Endodermal cell (in vitro differentiated cells): Measurements from ENCODE around the gene PCBD1. TPM values are rescaled to one million over a fixed set of nuclear protein-coding genes. Genes with fewer than 3 reads are reported as not detected.

ENCODE experiments used
- DNase-seq: peaks from one replicate; pipeline ENCODE4 v3.0.0-alpha.2; 2017
- H3K27ac ChIP-seq: 2 replicates; pipeline ENCODE4 v1.5.1; 2013; ENCODE audit warnings: mild to moderate bottlenecking, low read depth, low read length, moderate library complexity
- H3K27me3 ChIP-seq: 2 replicates; pipeline ENCODE4 v1.6.1; 2013; ENCODE audit warnings: mild to moderate bottlenecking, low read length, moderate library complexity; ENCODE audit not compliant: insufficient read depth, control insufficient read depth, poor library complexity, severe bottlenecking
- H3K36me3 ChIP-seq: 2 replicates; pipeline ENCODE4 v1.7.0; 2013; ENCODE audit warnings: mild to moderate bottlenecking, low read length, moderate library complexity; ENCODE audit not compliant: control insufficient read depth, insufficient read depth
- H3K4me1 ChIP-seq: one replicate; pipeline ENCODE4 v1.7.0; 2013; ENCODE audit warnings: low read length; ENCODE audit not compliant: control insufficient read depth, insufficient read depth
- H3K4me3 ChIP-seq: 2 replicates; pipeline ENCODE4 v1.5.1; 2013; ENCODE audit warnings: mild to moderate bottlenecking, low read length, moderate library complexity
- H3K9ac ChIP-seq: 2 replicates; pipeline ENCODE4 v1.6.1; 2013; ENCODE audit warnings: mild to moderate bottlenecking, low read length, moderate library complexity; ENCODE audit not compliant: poor library complexity, severe bottlenecking; ENCODE audit errors: extremely low read depth
- H3K9me3 ChIP-seq: 2 replicates; pipeline ENCODE4 v1.6.1; 2013; ENCODE audit warnings: mild to moderate bottlenecking, low read length, moderate library complexity; ENCODE audit not compliant: control insufficient read depth
- H3K27ac Mint-ChIP-seq: 2 replicates; pipeline ENCODE4 v1.8.0; 2020; ENCODE audit warnings: mixed read lengths
- H3K27me3 Mint-ChIP-seq: 2 replicates; pipeline ENCODE4 v1.8.0; 2021; ENCODE audit warnings: mild to moderate bottlenecking, mixed read lengths; ENCODE audit not compliant: insufficient read depth
- H3K36me3 Mint-ChIP-seq: 2 replicates; pipeline ENCODE4 v1.8.0; 2020; ENCODE audit warnings: low read depth, mixed read lengths
- H3K4me1 Mint-ChIP-seq: 2 replicates; pipeline ENCODE4 v1.8.0; 2020; ENCODE audit warnings: mixed read lengths
- H3K4me3 Mint-ChIP-seq: 2 replicates; pipeline ENCODE4 v1.8.0; 2020; ENCODE audit warnings: mild to moderate bottlenecking, moderate library complexity, mixed read lengths
- H3K9me3 Mint-ChIP-seq: 2 replicates; pipeline ENCODE4 v1.8.0; 2020; ENCODE audit warnings: mild to moderate bottlenecking, mixed read lengths
- CTCF ChIP-seq: fragments of 200-600 bp; sonication (generic); conservative IDR thresholded peaks from 2 replicates; pipeline ENCODE4 v1.5.0; 2021; ENCODE audit warnings: antibody characterized with exemption, mild to moderate bottlenecking
- WGBS, 2 experiments: methylation state at CpG; one replicate each; pipeline versions ENCODE4 v1.1.5 to v1.1.7; 2013; ENCODE audit warnings: missing lambda C conversion rate in 2 of 2, mixed read lengths in 1 of 2; ENCODE audit not compliant: insufficient coverage in 1 of 2, insufficient read length in 1 of 2; 5-methylcytosine and 5-hydroxymethylcytosine counted together
- total RNA-seq, 2 donors: library from RNA; stranded (reverse); fragmentation: NEBNext Ultra II Directional in 1 of 2; extraction: Animal tissue kit (Norgen Biotek cat#: 25700) in 1 of 2; gene quantifications; 2 replicates in 1 of 2; 3 replicates in 1 of 2; pipeline ENCODE4 v1.2.1, GENCODE V29; 2021

The PCBD1 gene
- total RNA-seq, 2 donors from 2014 or later = 168 to 183 TPM

- peaks cover 10% of the 10 kb centered on the region for H3K4me1 ChIP-seq
- Mint-ChIP-seq H3K4me3 (no peak overlapping the region), H3K27ac (no peak overlapping the region)
These were observed 2.9 kb downstream of the PCBD1 start for GRCh38 chr10:70885481-70885880.

GRCh38 chr10:70884741-70885140, 3.6 kb downstream of the PCBD1 start:
- DNase-seq = no peak
- H3K27ac Mint-ChIP-seq = no peak overlapping the region
- WGBS, 2 experiments = 97 to 100% methylated on average over 1 of the region's 1 CpG
- no peaks in the 10 kb centered on the region for H3K27me3 Mint-ChIP-seq
- no peak overlapping the region for H3K4me3 Mint-ChIP-seq
- Histone ChIP-seq H3K4me1 (peaks cover 10% of the 10 kb centered on the region), H3K4me3 (no peak overlapping the region), H3K27me3 (no peaks in the 10 kb centered on the region), H3K9me3 (no peaks in the 10 kb centered on the region), H3K27ac (no peak overlapping the region), H3K9ac (no peak overlapping the region), H3K36me3 (peaks cover 66% of the 10 kb centered on the region)
- peaks cover 20% of the 10 kb centered on the region for H3K4me1 Mint-ChIP-seq
- no peaks in the 10 kb centered on the region for H3K9me3 Mint-ChIP-seq
- TF ChIP-seq CTCF = no peak
- peaks cover 50% of the 10 kb centered on the region for H3K36me3 Mint-ChIP-seq

More at GRCh38 chr10:70885481-70885880, 2.9 kb downstream of the PCBD1 start:
- Histone ChIP-seq H3K27me3 (no peaks in the 10 kb centered on the region), H3K9ac (no peak overlapping the region), H3K9me3 (no peaks in the 10 kb centered on the region), H3K4me3 (no peak overlapping the region), H3K27ac (no peak overlapping the region), H3K36me3 (peaks cover 59% of the 10 kb centered on the region)
- H3K36me3 Mint-ChIP-seq = peaks cover 50% of the 10 kb centered on the region
- H3K4me1 Mint-ChIP-seq = peaks cover 23% of the 10 kb centered on the region
- no peaks in the 10 kb centered on the region for H3K27me3 Mint-ChIP-seq
- no peak for DNase-seq
- 97 to 100% methylated on average over 4 of the region's 4 CpGs for WGBS, 2 experiments
- TF ChIP-seq CTCF = no peak
- no peaks in the 10 kb centered on the region for H3K9me3 Mint-ChIP-seq

GRCh38 chr10:70880077-70880534, 8.3 kb downstream of the PCBD1 start:
- WGBS, 2 experiments = 35 to 51% methylated on average over 3 to 4 of the region's 4 CpGs
- Mint-ChIP-seq H3K27ac (no peak overlapping the region), H3K4me3 (no peak overlapping the region), H3K36me3 (peaks cover 71% of the 10 kb centered on the region), H3K9me3 (no peaks in the 10 kb centered on the region), H3K4me1 (peaks cover 11% of the 10 kb centered on the region), H3K27me3 (no peaks in the 10 kb centered on the region)
- Histone ChIP-seq H3K36me3 (peaks cover 94% of the 10 kb centered on the region), H3K9ac (no peak overlapping the region), H3K27me3 (no peaks in the 10 kb centered on the region), H3K4me3 (no peak overlapping the region), H3K9me3 (no peaks in the 10 kb centered on the region), H3K4me1 (no peaks in the 10 kb centered on the region), H3K27ac (no peak overlapping the region)
- DNase-seq = peak; percentile 89
- TF ChIP-seq CTCF = peak; percentile 95
